Pancreas (tissue), 10 donors: ENCODE measurements around the gene SYNGAP1. TPM values are rescaled to one million over a fixed set of nuclear protein-coding genes. Genes with fewer than 3 reads are reported as not detected.
A peak's percentile ranks its signal among the peaks of the same experiment; 100 is the strongest.

ENCODE experiments used
- ATAC-seq, 4 donors: fragments of 200-7000 bp; cut with Tn5 transposase; one replicate each; pipeline versions ENCODE4 v1.8.0 to v1.9.1; 2020; ENCODE audit warnings: mild to moderate bottlenecking in 4 of 4, moderate library complexity in 4 of 4
- DNase-seq, 6 donors: peaks; one replicate each; pipeline ENCODE4 v3.0.0-alpha.2; 2020
- FAIRE-seq: peaks from 2 replicates; lab custom pipeline; 2012; peaks lifted over from hg19 to GRCh38; lab: Jason Lieb, UNC
- H3K27ac ChIP-seq, 4 donors: fragments of 200-600 bp; sonication (generic); 1 replicate in 3 of 4; 2 replicates in 1 of 4; pipeline versions ENCODE4 v1.5.0 to v1.8.0; 2020
- H3K27me3 ChIP-seq, 4 donors: fragments of 200-600 bp; one replicate each; pipeline ENCODE4 v1.8.0; 2021
- H3K36me3 ChIP-seq, 3 donors: fragments of 200-600 bp; sonication (generic) in 1 of 3; one replicate each; pipeline versions ENCODE4 v1.5.0 to v1.8.0; 2020 to 2021
- H3K4me1 ChIP-seq, 3 donors: fragments of 200-600 bp; one replicate each; pipeline ENCODE4 v1.8.0; 2021
- H3K4me3 ChIP-seq, 4 donors: fragments of 200-600 bp; sonication (generic) in 2 of 4; one replicate each; pipeline versions ENCODE4 v1.5.0 to v1.8.0; 2020 to 2021
- H3K9me3 ChIP-seq, 4 donors: fragments of 200-600 bp; one replicate each; pipeline ENCODE4 v1.8.0; 2021
- CTCF ChIP-seq, 4 donors: fragments of 200-600 bp; sonication (generic) in 3 of 4; IDR thresholded peaks; one replicate each; pipeline versions ENCODE4 v1.5.0 to v1.8.0; 2021; ENCODE audit warnings: antibody characterized with exemption in 4 of 4
- WGBS, 2 donors: extraction: QIAGEN DNeasy Blood & Tissue Kit; methylation state at CpG; one replicate each; pipeline ENCODE4 v1.1.7; 2013; 5-methylcytosine and 5-hydroxymethylcytosine counted together
- intact Hi-C, 3 donors: fragments of 100-400 bp; cut with DNase I; formaldehyde crosslinking; loops; one replicate each; pipeline versions ENCODE4 v1.11.1 to v1.14.2; 2022
- polyA plus RNA-seq, 2 donors: library from polyadenylated mRNA; stranded (reverse); fragments of 200-250 nt; gene quantifications; one replicate each; pipeline ENCODE4 v1.2.3, GENCODE V29; 2013
- total RNA-seq, 6 donors: library from RNA; stranded (reverse); fragmentation: NEBNext Ultra II Directional in 4 of 6; extraction: Animal tissue kit (Norgen Biotek cat#: 25700) in 4 of 6; gene quantifications; one replicate each; pipeline versions ENCODE4 v1.2.1 to v1.2.4, GENCODE V29; 2021 to 2023
- donor health status: healthy with polysubstance abuse.
- donor health status: DM: no; HTN: no; CAD: no; lungs with moderate emphysema.
- donor health status: DM: no; HTN: no; CAD: no.
- donor health status: control.
- donor health status: control.
- donor health status: Bipolar disorder and iron deficiency.
- donor health status: DM: yes; HTN: yes; CAD: no.
- donor health status: DM: no; HTN: no; CAD: no.
- donor health status: DM: no; HTN: no; CAD: no.
- donor health status: DM: yes; HTN: yes; CAD: no.

Gene SYNGAP1
- total and polyA plus RNA-seq, 8 donors = 4.6 to 16.4 (median 5.8) TPM

DNA sequence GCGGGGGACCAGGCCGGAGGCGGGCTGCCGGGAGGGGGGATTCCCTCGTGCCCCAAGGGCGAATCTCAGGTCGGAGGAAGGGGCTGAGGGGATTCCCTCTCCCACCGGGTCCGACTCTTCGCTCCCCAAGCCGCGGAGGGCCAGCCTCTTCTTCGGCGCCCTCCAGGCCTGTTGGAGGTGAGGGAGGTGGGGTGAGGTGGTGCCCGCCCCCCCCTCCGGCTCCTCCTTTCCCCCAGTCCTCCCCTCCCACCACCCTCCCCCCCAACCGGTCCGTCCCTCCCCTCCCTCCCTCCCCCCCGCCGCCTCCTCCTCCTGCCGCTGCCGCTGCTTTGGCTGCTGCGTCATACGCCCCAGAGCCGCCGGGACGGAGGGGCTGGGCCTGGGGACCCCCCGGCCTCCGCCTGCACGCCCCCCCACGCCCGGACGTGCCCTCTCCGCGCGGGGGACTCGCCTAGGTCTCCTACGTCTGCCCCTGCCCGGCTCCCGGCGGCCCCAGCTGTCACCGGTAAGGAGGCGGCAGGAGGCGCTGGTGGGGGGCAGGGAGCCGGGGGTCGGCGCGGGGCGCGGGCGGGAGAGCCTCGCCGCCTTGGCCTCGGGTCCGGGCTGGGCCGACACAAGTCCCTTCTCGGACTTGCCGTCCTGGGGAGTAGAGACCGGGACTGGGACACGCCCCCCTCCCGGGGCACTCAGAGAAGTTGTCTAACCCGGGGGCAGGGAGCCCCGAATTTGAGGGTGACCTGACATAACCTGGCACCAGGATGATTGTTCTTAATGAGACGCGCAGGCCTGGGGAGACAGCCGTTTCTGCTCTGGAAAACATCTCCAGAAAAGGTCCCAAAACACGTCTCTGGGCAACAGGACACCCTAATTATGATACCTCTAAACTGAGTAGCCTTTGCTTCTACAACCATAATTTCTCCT is 8.9 kb upstream of the SYNGAP1 start, which contains the start of gene PHF1:
PHF1 (plus strand) TSS at position 304 of the 921 bp plus-strand sequence. CDS start 1,250 bp downstream, outside the sequence.
- no peak for TF ChIP-seq CTCF (IDR thresholded peaks at IDR 0.05)
- intact Hi-C loops = no loop called here
- ATAC-seq (peak; percentile 74 to 81 (median 78)), FAIRE-seq (no peak), DNase-seq (peak in 4 of 6 donors; percentile 78 to 91 (median 82))
- Histone ChIP-seq H3K9me3 (no peaks in the 10 kb centered on the region), H3K27ac (peak within 1 kb of the TSS; percentile 88 to 93 (median 89)), H3K36me3 (peaks cover 0 to 13% (median 7%) of the 10 kb centered on the region in 3 donors), H3K27me3 (no peaks in the 10 kb centered on the region), H3K4me3 (peak within 1 kb of the TSS; percentile 66 to 99 (median 84)), H3K4me1 (peaks cover 0 to 12% (median 4%) of the 10 kb centered on the region in 3 donors)
- 1 to 2% methylated on average over 31 to 61 of the region's 67 CpGs for WGBS, 2 donors

GRCh38 chr6:33411632-33412005 is 8.2 kb upstream of the SYNGAP1 start:
- ATAC-seq = no peak
- peak overlapping the region; percentile 85 to 93 (median 89) for H3K27ac ChIP-seq
- no peak for DNase-seq
- H3K36me3 ChIP-seq = peaks cover 0 to 13% (median 7%) of the 10 kb centered on the region in 3 donors
- H3K4me3 ChIP-seq = peak overlapping the region; percentile 66 to 99 (median 84)
- no peak for FAIRE-seq
- H3K4me1 ChIP-seq = peaks cover 0 to 18% (median 4%) of the 10 kb centered on the region in 3 donors
- TF ChIP-seq CTCF (IDR thresholded peaks at IDR 0.05) = no peak
- intact Hi-C loops = no loop called here
- 46 to 50% methylated on average over 6 of the region's 6 CpGs for WGBS, 2 donors
- no peaks in the 10 kb centered on the region for H3K27me3 ChIP-seq
- H3K9me3 ChIP-seq = no peaks in the 10 kb centered on the region

GRCh38 chr6:33412140-33413009 is 7.5 kb upstream of the SYNGAP1 start:
- H3K4me3 ChIP-seq = peak overlapping the region in 2 of 4 donors; percentile 80 to 88

More at GRCh38 chr6:33412140-33413009, 7.5 kb upstream of the SYNGAP1 start:
- TF ChIP-seq CTCF (IDR thresholded peaks at IDR 0.05) = no peak
- ATAC-seq = no peak
- no peak for FAIRE-seq
- no peaks in the 10 kb centered on the region for H3K9me3 ChIP-seq
- peaks cover 0 to 24% (median 4%) of the 10 kb centered on the region in 3 donors for H3K4me1 ChIP-seq
- no peaks in the 10 kb centered on the region for H3K27me3 ChIP-seq
- H3K36me3 ChIP-seq = peaks cover 0 to 13% (median 7%) of the 10 kb centered on the region in 3 donors
- intact Hi-C loops = no loop called here
- no peak for DNase-seq
- WGBS, 2 donors = 84 to 89% methylated on average over 10 of the region's 10 CpGs
- H3K27ac ChIP-seq = no peak overlapping the region
